Neural progenitor cell (in vitro differentiated cells): ENCODE data around the gene CAP2. TPM values are rescaled to one million over a fixed set of nuclear protein-coding genes. Genes with fewer than 3 reads are reported as not detected.

Experiments used
- DNase-seq: peaks from one replicate; pipeline ENCODE4 v3.0.0-alpha.2; 2016; ENCODE audit warnings: low spot score
- H2AFZ ChIP-seq: fragments of 200-600 bp; sonication (generic); replicated peaks from 2 replicates; pipeline ENCODE4 v1.6.1; 2016; ENCODE audit warnings: antibody characterized with exemption
- H3F3A ChIP-seq: fragments of 200-600 bp; sonication (generic); 2 replicates; pipeline ENCODE4 v1.6.1; 2016; ENCODE audit warnings: antibody characterized with exemption, low read depth
- H3K27ac ChIP-seq: fragments of 200-600 bp; sonication (generic); 2 replicates; pipeline ENCODE4 v1.5.1; 2016; ENCODE audit warnings: mild to moderate bottlenecking
- H3K27me3 ChIP-seq: fragments of 200-600 bp; sonication (generic); 2 replicates; pipeline ENCODE4 v1.6.1; 2016; ENCODE audit warnings: mild to moderate bottlenecking, moderate library complexity
- H3K36me3 ChIP-seq: fragments of 200-600 bp; sonication (generic); 2 replicates; pipeline ENCODE4 v1.5.1; 2016
- H3K4me1 ChIP-seq: fragments of 200-600 bp; sonication (generic); 2 replicates; pipeline ENCODE4 v1.6.1; 2016; ENCODE audit warnings: mixed run types
- H3K4me2 ChIP-seq: fragments of 200-600 bp; sonication (generic); 2 replicates; pipeline ENCODE4 v1.6.1; 2016
- H3K4me3 ChIP-seq: fragments of 200-600 bp; sonication (generic); 2 replicates; pipeline ENCODE4 v1.5.1; 2016
- H3K79me2 ChIP-seq: fragments of 200-600 bp; sonication (generic); 2 replicates; pipeline ENCODE4 v1.6.1; 2016; ENCODE audit warnings: low read depth
- H3K9ac ChIP-seq: fragments of 200-600 bp; sonication (generic); 2 replicates; pipeline ENCODE4 v1.6.1; 2016
- H3K9me3 ChIP-seq: fragments of 200-600 bp; sonication (generic); 2 replicates; pipeline ENCODE4 v1.5.1; 2016; ENCODE audit warnings: low read depth
- H4K20me1 ChIP-seq: fragments of 200-600 bp; sonication (generic); 2 replicates; pipeline ENCODE4 v1.6.1; 2016; ENCODE audit warnings: low read depth
- H3K27ac Mint-ChIP-seq: 3 replicates; pipeline ENCODE4 v1.8.0; 2021; ENCODE audit warnings: mixed read lengths
- H3K27me3 Mint-ChIP-seq: 2 replicates; pipeline ENCODE4 v1.8.0; 2022; ENCODE audit warnings: low read depth, mild to moderate bottlenecking, inconsistent platforms, moderate library complexity, mixed read lengths; ENCODE audit not compliant: insufficient read depth
- H3K36me3 Mint-ChIP-seq: 3 replicates; pipeline ENCODE4 v1.8.0; 2021; ENCODE audit warnings: mixed read lengths
- H3K4me1 Mint-ChIP-seq: 3 replicates; pipeline ENCODE4 v1.8.0; 2021; ENCODE audit warnings: mixed read lengths
- H3K4me3 Mint-ChIP-seq: 3 replicates; pipeline ENCODE4 v1.8.0; 2021; ENCODE audit warnings: mild to moderate bottlenecking, moderate library complexity, mixed read lengths
- H3K9me3 Mint-ChIP-seq: 3 replicates; pipeline ENCODE4 v1.8.0; 2020; ENCODE audit warnings: mixed read lengths
- CTCF ChIP-seq: fragments of 200-600 bp; sonication (generic); IDR thresholded peaks from 2 replicates; pipeline ENCODE4 v1.5.1; 2017; ENCODE audit warnings: antibody characterized with exemption, mild to moderate bottlenecking
- EZH2 ChIP-seq: fragments of 200-600 bp; sonication (generic); IDR thresholded peaks from 2 replicates; pipeline ENCODE4 v1.6.1; 2017; ENCODE audit warnings: antibody characterized with exemption, mild to moderate bottlenecking, moderate library complexity
- EZH2phosphoT487 ChIP-seq: fragments of 200-600 bp; sonication (generic); IDR thresholded peaks from 2 replicates; pipeline ENCODE4 v1.6.1; 2017; ENCODE audit warnings: antibody characterized with exemption
- total RNA-seq: library from RNA; depleted of rRNA; stranded (reverse); fragments of >200 nt; gene quantifications from 2 replicates; pipeline ENCODE4 v1.2.3, GENCODE V29; 2015; ENCODE audit warnings: low replicate concordance

Gene CAP2
- total RNA-seq, 1 donor from 2014 or later, result 27.4 TPM

- H4K20me1 ChIP-seq, result no peaks in the 10 kb centered on the region
- no peak overlapping the region for H3K9ac ChIP-seq
- no peak overlapping the region for H3K4me3 Mint-ChIP-seq
- H3K9me3 Mint-ChIP-seq, result no peaks in the 10 kb centered on the region
- H3K79me2 ChIP-seq, result no peaks in the 10 kb centered on the region
- H3K27me3 Mint-ChIP-seq, result peaks cover 3% of the 10 kb centered on the region
- H3K4me3 ChIP-seq, result no peak overlapping the region
- no peaks in the 10 kb centered on the region for H3K27me3 ChIP-seq
- H3K27ac Mint-ChIP-seq, result no peak overlapping the region
- peaks cover 9% of the 10 kb centered on the region for H3K4me1 Mint-ChIP-seq
- no peaks in the 10 kb centered on the region for H3K9me3 ChIP-seq
- no peaks in the 10 kb centered on the region for H3F3A ChIP-seq
- no peak for TF ChIP-seq CTCF
- no peak for TF ChIP-seq EZH2
- no peak for TF ChIP-seq EZH2phosphoT487
- no peaks in the 10 kb centered on the region for H3K36me3 ChIP-seq
- H3K4me1 ChIP-seq, result no peaks in the 10 kb centered on the region
- H3K4me2 ChIP-seq, result no peak overlapping the region
- H2AFZ ChIP-seq, result no peak overlapping the region
- DNase-seq, result no peak
- H3K36me3 Mint-ChIP-seq, result no peaks in the 10 kb centered on the region
- no peak overlapping the region for H3K27ac ChIP-seq
Observed at GRCh38 chr6:17352302-17352701, 41.1 kb upstream of the CAP2 start.

- no peaks in the 10 kb centered on the region for H3K36me3 ChIP-seq
Observed at GRCh38 chr6:17353440-17354175, 39.8 kb upstream of the CAP2 start.

GRCh38 chr6:17354700-17355403, 38.5 kb upstream of the CAP2 start:
- no peak overlapping the region for H3K4me2 ChIP-seq
- Mint-ChIP-seq H3K4me1 (peaks cover 2% of the 10 kb centered on the region), H3K4me3 (no peak overlapping the region), H3K36me3 (no peaks in the 10 kb centered on the region), H3K27me3 (peaks cover 2% of the 10 kb centered on the region), H3K9me3 (peaks cover 4% of the 10 kb centered on the region), H3K27ac (no peak overlapping the region)
- H3K4me3 ChIP-seq, result no peak overlapping the region
- no peak overlapping the region for H2AFZ ChIP-seq
- no peaks in the 10 kb centered on the region for H3K36me3 ChIP-seq
- no peak for DNase-seq
- TF ChIP-seq CTCF (no peak), EZH2 (no peak), EZH2phosphoT487 (no peak)
- H3K79me2 ChIP-seq, result no peaks in the 10 kb centered on the region
- no peaks in the 10 kb centered on the region for H3F3A ChIP-seq
- H3K27ac ChIP-seq, result no peak overlapping the region
- no peaks in the 10 kb centered on the region for H3K4me1 ChIP-seq
- H4K20me1 ChIP-seq, result no peaks in the 10 kb centered on the region
- H3K9ac ChIP-seq, result no peak overlapping the region
- no peaks in the 10 kb centered on the region for H3K27me3 ChIP-seq
- H3K9me3 ChIP-seq, result no peaks in the 10 kb centered on the region

More at GRCh38 chr6:17353440-17354175, 39.8 kb upstream of the CAP2 start:
- H3K79me2 ChIP-seq, result no peaks in the 10 kb centered on the region
- no peak overlapping the region for H3K9ac ChIP-seq
- Mint-ChIP-seq H3K27me3 (peaks cover 3% of the 10 kb centered on the region), H3K36me3 (no peaks in the 10 kb centered on the region), H3K27ac (no peak overlapping the region), H3K4me1 (peaks cover 9% of the 10 kb centered on the region), H3K4me3 (no peak overlapping the region), H3K9me3 (peaks cover under 1% of the 10 kb centered on the region)
- no peak overlapping the region for H3K27ac ChIP-seq
- H3K9me3 ChIP-seq, result no peaks in the 10 kb centered on the region
- TF ChIP-seq EZH2 (no peak), EZH2phosphoT487 (no peak), CTCF (no peak)
- DNase-seq, result no peak
- no peaks in the 10 kb centered on the region for H4K20me1 ChIP-seq
- no peak overlapping the region for H3K4me2 ChIP-seq
- H3K4me1 ChIP-seq, result no peaks in the 10 kb centered on the region
- no peak overlapping the region for H2AFZ ChIP-seq
- H3K4me3 ChIP-seq, result no peak overlapping the region
- H3K27me3 ChIP-seq, result no peaks in the 10 kb centered on the region
- no peaks in the 10 kb centered on the region for H3F3A ChIP-seq
